ENCODE data around the gene XRCC2. TPM values are rescaled to one million over a fixed set of nuclear protein-coding genes. Genes with fewer than 3 reads are reported as not detected.

The XRCC2 gene
- total RNA-seq, 2 donors from 2014 or later = 18.4 to 26.9 TPM

DNA sequence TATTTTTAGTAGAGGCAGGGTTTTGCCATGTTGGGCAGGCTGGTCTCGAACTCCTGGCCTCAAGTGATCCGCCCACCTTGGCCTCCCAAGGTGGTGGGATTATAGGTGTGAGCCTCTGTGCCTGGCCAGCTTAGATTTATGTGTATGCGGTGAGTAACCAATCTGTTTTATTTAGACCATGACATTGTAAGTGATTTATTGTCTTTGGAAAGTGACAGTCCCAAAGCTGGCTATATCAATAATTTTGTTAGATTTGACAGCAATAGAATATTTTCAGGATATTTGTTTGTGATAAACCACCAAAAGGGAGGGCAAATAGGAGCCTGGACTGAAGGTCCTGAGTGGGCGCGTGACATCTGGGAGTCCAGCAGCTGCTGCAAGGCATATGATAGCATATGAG, 75.7 kb downstream of the XRCC2 start:
- H3K9me3 Mint-ChIP-seq = no peaks in the 10 kb centered on the region
- Histone ChIP-seq H3K27ac (ENCODE audit: low read depth, low read length) (no peak overlapping the region), H3K27me3 (ENCODE audit: control insufficient read depth, insufficient read depth, low read length, poor library complexity, severe bottlenecking) (no peaks in the 10 kb centered on the region), H3K4me1 (ENCODE audit: control insufficient read depth, insufficient read depth, low read length) (no peaks in the 10 kb centered on the region), H3K9ac (ENCODE audit: extremely low read depth, low read length, poor library complexity, severe bottlenecking) (no peak overlapping the region), H3K36me3 (ENCODE audit: control insufficient read depth, insufficient read depth, low read length) (no peaks in the 10 kb centered on the region), H3K4me3 (ENCODE audit: low read length) (no peak overlapping the region), H3K9me3 (ENCODE audit: control insufficient read depth, low read length) (no peaks in the 10 kb centered on the region)
- no peak overlapping the region for H3K4me3 Mint-ChIP-seq
- TF ChIP-seq, protein P1, sequence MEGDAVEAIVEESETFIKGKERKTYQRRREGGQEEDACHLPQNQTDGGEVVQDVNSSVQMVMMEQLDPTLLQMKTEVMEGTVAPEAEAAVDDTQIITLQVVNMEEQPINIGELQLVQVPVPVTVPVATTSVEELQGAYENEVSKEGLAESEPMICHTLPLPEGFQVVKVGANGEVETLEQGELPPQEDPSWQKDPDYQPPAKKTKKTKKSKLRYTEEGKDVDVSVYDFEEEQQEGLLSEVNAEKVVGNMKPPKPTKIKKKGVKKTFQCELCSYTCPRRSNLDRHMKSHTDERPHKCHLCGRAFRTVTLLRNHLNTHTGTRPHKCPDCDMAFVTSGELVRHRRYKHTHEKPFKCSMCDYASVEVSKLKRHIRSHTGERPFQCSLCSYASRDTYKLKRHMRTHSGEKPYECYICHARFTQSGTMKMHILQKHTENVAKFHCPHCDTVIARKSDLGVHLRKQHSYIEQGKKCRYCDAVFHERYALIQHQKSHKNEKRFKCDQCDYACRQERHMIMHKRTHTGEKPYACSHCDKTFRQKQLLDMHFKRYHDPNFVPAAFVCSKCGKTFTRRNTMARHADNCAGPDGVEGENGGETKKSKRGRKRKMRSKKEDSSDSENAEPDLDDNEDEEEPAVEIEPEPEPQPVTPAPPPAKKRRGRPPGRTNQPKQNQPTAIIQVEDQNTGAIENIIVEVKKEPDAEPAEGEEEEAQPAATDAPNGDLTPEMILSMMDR (conservative IDR thresholded peaks at IDR 0.05) = no peak
- no peaks in the 10 kb centered on the region for H3K4me1 Mint-ChIP-seq
- 94 to 97% methylated on average over 3 to 5 of the region's 5 CpGs for WGBS, 2 experiments (ENCODE audit: insufficient coverage in 1 of 2, insufficient read length in 1 of 2)
- H3K36me3 Mint-ChIP-seq (ENCODE audit: low read depth) = no peaks in the 10 kb centered on the region
- H3K27me3 Mint-ChIP-seq (ENCODE audit: insufficient read depth) = no peaks in the 10 kb centered on the region
- no peak overlapping the region for H3K27ac Mint-ChIP-seq
- DNase-seq = no peak

DNA sequence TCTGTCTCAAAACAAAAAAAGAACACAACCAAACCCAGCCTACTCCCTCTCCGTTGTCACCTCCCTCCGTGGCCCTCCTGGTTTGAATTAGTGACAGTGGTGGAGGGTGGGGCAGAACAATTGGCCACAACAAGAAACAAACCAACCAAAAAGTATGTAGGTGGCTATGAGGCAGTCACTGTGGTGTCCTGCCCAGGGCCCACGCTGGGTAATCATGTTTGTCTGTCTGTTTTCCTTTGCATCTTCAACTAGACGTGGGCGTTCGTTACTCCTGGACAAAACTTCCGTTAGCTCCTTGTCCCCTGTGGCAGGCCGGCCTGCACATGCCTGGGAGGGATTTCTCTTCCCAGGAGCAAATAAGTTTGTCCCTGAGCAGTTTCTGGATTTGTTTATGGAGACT, 78.4 kb downstream of the XRCC2 start:
- no peaks in the 10 kb centered on the region for H3K27me3 Mint-ChIP-seq (ENCODE audit: insufficient read depth)
- no peaks in the 10 kb centered on the region for H3K27me3 ChIP-seq (ENCODE audit: control insufficient read depth, insufficient read depth, low read length, poor library complexity, severe bottlenecking)
- H3K36me3 ChIP-seq (ENCODE audit: control insufficient read depth, insufficient read depth, low read length) = no peaks in the 10 kb centered on the region
- no peaks in the 10 kb centered on the region for H3K9me3 Mint-ChIP-seq
- no peak for DNase-seq
- H3K27ac Mint-ChIP-seq = no peak overlapping the region
- no peaks in the 10 kb centered on the region for H3K4me1 Mint-ChIP-seq
- no peak overlapping the region for H3K4me3 Mint-ChIP-seq
- H3K36me3 Mint-ChIP-seq (ENCODE audit: low read depth) = no peaks in the 10 kb centered on the region
- H3K9me3 ChIP-seq (ENCODE audit: control insufficient read depth, low read length) = no peaks in the 10 kb centered on the region
- TF ChIP-seq, protein P1 (conservative IDR thresholded peaks at IDR 0.05) = no peak
- no peak overlapping the region for H3K9ac ChIP-seq (ENCODE audit: extremely low read depth, low read length, poor library complexity, severe bottlenecking)
- H3K27ac ChIP-seq (ENCODE audit: low read depth, low read length) = no peak overlapping the region
- no peaks in the 10 kb centered on the region for H3K4me1 ChIP-seq (ENCODE audit: control insufficient read depth, insufficient read depth, low read length)
- WGBS, 2 experiments (ENCODE audit: insufficient coverage in 1 of 2, insufficient read length in 1 of 2) = 82 to 86% methylated on average over 6 of the region's 8 CpGs
- no peak overlapping the region for H3K4me3 ChIP-seq (ENCODE audit: low read length)

DNA sequence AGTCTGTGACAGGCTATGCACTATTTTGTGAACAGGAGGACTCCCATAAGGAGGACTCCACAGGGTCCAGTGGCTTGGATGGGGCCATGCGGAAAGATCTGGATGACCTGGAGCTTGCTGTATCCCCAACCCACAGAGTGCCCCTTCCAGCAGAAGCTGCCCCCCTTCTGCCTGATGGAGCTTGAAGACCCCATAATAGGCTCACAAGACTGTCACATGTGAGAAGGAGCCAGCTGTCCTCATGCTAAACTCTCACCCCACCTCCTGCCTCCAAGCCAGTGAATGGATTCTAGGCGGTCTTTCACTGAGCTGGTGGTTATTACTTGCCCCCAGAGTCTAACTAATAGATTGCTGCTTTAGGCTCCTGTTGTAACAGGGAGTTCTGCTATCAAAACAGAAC, 79.1 kb downstream of the XRCC2 start:
- H3K9ac ChIP-seq (ENCODE audit: extremely low read depth, low read length, poor library complexity, severe bottlenecking) = no peak overlapping the region
- no peaks in the 10 kb centered on the region for H3K36me3 ChIP-seq (ENCODE audit: control insufficient read depth, insufficient read depth, low read length)
- H3K27ac ChIP-seq (ENCODE audit: low read depth, low read length) = no peak overlapping the region
- H3K4me1 Mint-ChIP-seq = peaks cover 1% of the 10 kb centered on the region
- no peak overlapping the region for H3K4me3 Mint-ChIP-seq
- H3K4me1 ChIP-seq (ENCODE audit: control insufficient read depth, insufficient read depth, low read length) = no peaks in the 10 kb centered on the region
- no peaks in the 10 kb centered on the region for H3K9me3 ChIP-seq (ENCODE audit: control insufficient read depth, low read length)
- no peaks in the 10 kb centered on the region for H3K36me3 Mint-ChIP-seq (ENCODE audit: low read depth)
- WGBS, 2 experiments (ENCODE audit: insufficient coverage in 1 of 2, insufficient read length in 1 of 2) = 86 to 96% methylated on average over 1 to 2 of the region's 2 CpGs
- TF ChIP-seq, protein P1 (conservative IDR thresholded peaks at IDR 0.05) = no peak
- H3K27me3 ChIP-seq (ENCODE audit: control insufficient read depth, insufficient read depth, low read length, poor library complexity, severe bottlenecking) = no peaks in the 10 kb centered on the region
- no peak overlapping the region for H3K27ac Mint-ChIP-seq
- H3K9me3 Mint-ChIP-seq = no peaks in the 10 kb centered on the region
- H3K4me3 ChIP-seq (ENCODE audit: low read length) = no peak overlapping the region
- no peak for DNase-seq
- no peaks in the 10 kb centered on the region for H3K27me3 Mint-ChIP-seq (ENCODE audit: insufficient read depth)

Other genes with a start within 250 kb of the XRCC2 start
- gene KMT2C, start 240.1 kb downstream of the XRCC2 start, total RNA-seq = 10 to 100 TPM; 54.3 to 60.6 TPM
- 10 to 100 TPM; 22.6 to 26.9 TPM for gene ACTR3B, start 83.6 kb upstream of the XRCC2 start, total RNA-seq